GM23248 (cell line): ENCODE data around the gene LIMK1. TPM values are rescaled to one million over a fixed set of nuclear protein-coding genes. Genes with fewer than 3 reads are reported as not detected.
A peak's percentile ranks its signal among the peaks of the same experiment; 100 is the strongest.

Experiments
- DNase-seq: peaks from one replicate; pipeline ENCODE4 v3.0.0-alpha.2; 2015
- H2AFZ ChIP-seq: fragments of 200-600 bp; sonication (generic); 2 replicates; pipeline ENCODE4 v1.6.1; 2016; ENCODE audit warnings: antibody characterized with exemption
- H3F3A ChIP-seq: fragments of 200-600 bp; sonication (generic); 2 replicates; pipeline ENCODE4 v1.6.1; 2016; ENCODE audit warnings: mild to moderate bottlenecking, antibody characterized with exemption, mixed run types; ENCODE audit not compliant: insufficient read depth
- H3K27ac ChIP-seq: fragments of 200-600 bp; sonication (generic); 2 replicates; pipeline ENCODE4 v1.5.1; 2016; ENCODE audit warnings: mild to moderate bottlenecking
- H3K27me3 ChIP-seq: fragments of 200-600 bp; sonication (generic); replicated peaks from 2 replicates; pipeline ENCODE4 v1.6.1; 2016; ENCODE audit warnings: mild to moderate bottlenecking; ENCODE audit not compliant: insufficient read depth
- H3K36me3 ChIP-seq: fragments of 200-600 bp; sonication (generic); 2 replicates; pipeline ENCODE4 v1.6.1; 2016; ENCODE audit warnings: low read depth, mild to moderate bottlenecking
- H3K4me1 ChIP-seq: fragments of 200-600 bp; sonication (generic); 2 replicates; pipeline ENCODE4 v1.6.1; 2016; ENCODE audit warnings: mild to moderate bottlenecking; ENCODE audit not compliant: insufficient read depth
- H3K4me2 ChIP-seq: fragments of 200-600 bp; sonication (generic); one replicate; pipeline ENCODE4 v1.6.1; 2016; ENCODE audit warnings: mild to moderate bottlenecking; ENCODE audit not compliant: unreplicated experiment
- H3K4me3 ChIP-seq: fragments of 200-600 bp; sonication (generic); 2 replicates; pipeline ENCODE4 v1.5.1; 2016; ENCODE audit warnings: mild to moderate bottlenecking
- H3K79me2 ChIP-seq: fragments of 200-600 bp; sonication (generic); 2 replicates; pipeline ENCODE4 v1.6.1; 2016; ENCODE audit warnings: mild to moderate bottlenecking; ENCODE audit not compliant: insufficient read depth
- H3K9ac ChIP-seq: fragments of 200-600 bp; sonication (generic); 2 replicates; pipeline ENCODE4 v1.6.1; 2016; ENCODE audit warnings: mild to moderate bottlenecking
- H3K9me2 ChIP-seq: fragments of 200-600 bp; sonication (generic); 2 replicates; pipeline ENCODE4 v1.6.1; 2016; ENCODE audit warnings: mixed run types, mild to moderate bottlenecking, moderate library complexity; ENCODE audit not compliant: insufficient read depth
- H3K9me3 ChIP-seq: fragments of 200-600 bp; sonication (generic); one replicate; pipeline ENCODE4 v1.6.1; 2017; ENCODE audit warnings: low read depth
- H4K20me1 ChIP-seq: fragments of 200-600 bp; sonication (generic); 2 replicates; pipeline ENCODE4 v1.6.0; 2016; ENCODE audit not compliant: insufficient read depth
- EZH2 ChIP-seq: fragments of 200-600 bp; sonication (generic); IDR thresholded peaks from 2 replicates; pipeline ENCODE4 v1.6.1; 2018; ENCODE audit warnings: antibody characterized with exemption, mild to moderate bottlenecking; ENCODE audit not compliant: insufficient read depth, poor library complexity, severe bottlenecking
- EZH2phosphoT487 ChIP-seq: fragments of 200-600 bp; sonication (generic); IDR thresholded peaks from 2 replicates; pipeline ENCODE4 v1.6.1; 2018; ENCODE audit warnings: antibody characterized with exemption, moderate library complexity, mild to moderate bottlenecking, low read depth; ENCODE audit not compliant: insufficient read depth
- WGBS, 2 experiments: methylation state at CpG; one replicate each; pipeline ENCODE4 v1.1.6; 2015 to 2017; ENCODE audit warnings: low lambda C conversion rate in 2 of 2, low coverage in 1 of 2; ENCODE audit errors: missing lambda C conversion rate in 2 of 2; 5-methylcytosine and 5-hydroxymethylcytosine counted together
- in situ Hi-C: fragments of 300-500 bp; cut with MboI; formaldehyde crosslinking; loops from 2 replicates; pipeline ENCODE4 v1.15.0; 2020
- polyA plus RNA-seq: library from polyadenylated mRNA; unstranded; fragments of >200 nt; fragmentation: Nextera tagmentation; extraction: Ambion mirVana; gene quantifications from 2 replicates; pipeline ENCODE4 v1.2.1, GENCODE V29; 2016
- total RNA-seq: library from RNA; depleted of rRNA; stranded (reverse); fragments of >200 nt; shearing (Covaris generic); gene quantifications from 2 replicates; pipeline ENCODE4 v1.2.3, GENCODE V29; 2014

LIMK1 gene
- total and polyA plus RNA-seq, 2 experiments from 2014 or later = 3.9 to 37.3 TPM

DNA sequence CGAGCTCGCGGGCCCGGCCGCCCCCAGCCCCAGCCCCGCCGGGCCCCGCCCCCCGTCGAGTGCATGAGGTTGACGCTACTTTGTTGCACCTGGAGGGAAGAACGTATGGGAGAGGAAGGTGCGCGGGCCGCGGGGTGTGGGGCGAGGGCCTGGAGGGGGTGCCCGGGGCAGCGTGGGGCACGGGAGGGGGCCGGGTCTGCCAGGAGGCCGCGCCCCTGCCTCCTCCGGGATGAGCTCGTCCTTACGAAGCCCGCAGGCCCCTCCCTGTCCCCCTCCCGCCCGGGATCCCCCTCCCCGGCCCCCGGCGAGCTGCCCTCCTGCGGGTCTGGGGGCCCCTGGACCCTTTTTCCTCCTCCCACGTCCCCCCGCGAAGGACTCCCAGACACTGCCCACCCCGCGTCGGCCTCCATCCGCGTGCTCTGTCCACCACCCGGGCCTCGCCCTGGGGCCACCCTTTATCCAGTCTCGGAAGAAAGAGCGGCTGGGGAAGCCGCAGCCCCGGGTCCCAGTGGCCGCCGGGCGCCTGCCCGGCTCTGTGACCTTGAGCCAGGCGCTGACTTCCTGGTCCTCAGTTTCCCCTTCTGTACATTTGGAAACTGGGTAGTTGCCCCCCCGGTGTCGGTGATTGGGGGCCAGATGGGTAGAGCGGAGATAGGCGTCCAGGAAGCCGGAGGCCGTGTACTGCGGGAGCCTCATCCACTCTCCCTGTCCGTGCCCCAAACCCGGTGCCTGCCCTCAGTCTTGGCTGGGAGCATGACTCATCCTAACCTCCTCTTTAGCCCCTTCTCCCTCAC is 521 bp downstream of the LIMK1 start:
- in situ Hi-C loops = no loop called here
- TF ChIP-seq EZH2 (no peak), EZH2phosphoT487 (no peak)
- Histone ChIP-seq H3K27ac (peak overlapping the region; percentile 74), H3K9me2 (no peaks in the 10 kb centered on the region), H3K4me2 (peak overlapping the region; percentile 93), H3K9ac (peak overlapping the region; percentile 93), H3K4me1 (peaks cover 9% of the 10 kb centered on the region), H3K27me3 (no peaks in the 10 kb centered on the region), H3K36me3 (peaks cover 8% of the 10 kb centered on the region; the same call in 1 of the 2 replicates), H3K9me3 (no peaks in the 10 kb centered on the region), H2AFZ (peak overlapping the region; percentile 81), H3K4me3 (peak overlapping the region; percentile 85), H3K79me2 (peaks cover 17% of the 10 kb centered on the region), H4K20me1 (no peaks in the 10 kb centered on the region), H3F3A (peaks cover 5% of the 10 kb centered on the region)
- 2 to 3% methylated on average over 33 to 55 of the region's 61 CpGs for WGBS, 2 experiments
- peak; percentile 85 for DNase-seq

DNA sequence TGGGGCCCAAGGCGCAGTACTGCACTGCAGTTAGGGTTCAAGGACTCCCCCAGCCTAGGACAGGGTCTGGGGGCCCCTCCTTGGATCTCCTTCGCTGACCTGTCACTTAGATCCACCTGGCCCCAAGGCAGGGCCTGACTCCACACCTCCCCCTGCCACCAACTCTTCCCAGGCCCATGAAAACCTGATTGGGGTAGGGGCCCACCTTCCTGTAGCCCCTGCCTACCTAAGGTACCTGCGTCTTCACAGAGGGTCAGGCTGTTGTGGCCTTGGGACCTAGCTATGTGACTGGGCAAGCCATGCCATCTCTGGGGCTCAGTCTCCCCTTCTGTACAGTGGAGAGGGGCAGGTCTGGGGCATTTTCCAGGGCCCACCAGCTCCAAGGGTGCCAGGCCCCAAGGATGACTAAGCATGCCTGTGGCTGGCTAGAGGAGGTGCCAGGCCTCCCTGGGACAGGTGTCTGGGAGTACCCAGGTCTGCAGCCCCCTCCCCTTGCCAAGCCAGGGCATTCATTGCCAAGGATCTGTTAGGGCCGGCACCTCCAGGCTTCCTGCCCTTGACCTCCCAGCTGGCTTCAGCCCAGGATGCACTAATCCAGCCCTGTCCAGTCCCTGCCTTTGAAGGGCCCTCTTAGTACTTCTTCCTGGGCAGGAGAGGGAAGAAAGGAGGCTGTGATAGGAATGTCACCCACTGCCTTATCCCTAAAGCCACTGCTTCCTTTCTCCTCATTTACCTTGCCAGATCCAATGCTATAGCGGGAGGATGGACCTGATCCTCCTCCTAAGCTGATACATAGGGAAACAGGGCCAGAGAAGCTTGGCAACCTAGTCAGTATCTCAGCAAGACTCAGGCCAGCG is 1.3 kb downstream of the LIMK1 start:
- H2AFZ ChIP-seq = peak overlapping the region; percentile 81
- H3K27me3 ChIP-seq = no peaks in the 10 kb centered on the region
- H3K36me3 ChIP-seq = peaks cover 8% of the 10 kb centered on the region; the same call in 1 of the 2 replicates
- no peak for DNase-seq
- H4K20me1 ChIP-seq = no peaks in the 10 kb centered on the region
- H3K27ac ChIP-seq = peak overlapping the region; percentile 74
- H3K4me1 ChIP-seq = peaks cover 5% of the 10 kb centered on the region; the same call in 1 of the 2 replicates
- H3K9me2 ChIP-seq = no peaks in the 10 kb centered on the region
- H3F3A ChIP-seq = peaks cover 1% of the 10 kb centered on the region; the same call in 1 of the 2 replicates
- H3K9me3 ChIP-seq = no peaks in the 10 kb centered on the region
- in situ Hi-C loops = no loop called here
- TF ChIP-seq EZH2 = no peak
- TF ChIP-seq EZH2phosphoT487 = no peak
- H3K9ac ChIP-seq = peak overlapping the region; percentile 93
- H3K4me3 ChIP-seq = peak overlapping the region; percentile 85
- WGBS, 2 experiments = 41 to 51% methylated on average over 6 of the region's 6 CpGs
- H3K4me2 ChIP-seq = peak overlapping the region; percentile 93
- peaks cover 17% of the 10 kb centered on the region for H3K79me2 ChIP-seq

DNA sequence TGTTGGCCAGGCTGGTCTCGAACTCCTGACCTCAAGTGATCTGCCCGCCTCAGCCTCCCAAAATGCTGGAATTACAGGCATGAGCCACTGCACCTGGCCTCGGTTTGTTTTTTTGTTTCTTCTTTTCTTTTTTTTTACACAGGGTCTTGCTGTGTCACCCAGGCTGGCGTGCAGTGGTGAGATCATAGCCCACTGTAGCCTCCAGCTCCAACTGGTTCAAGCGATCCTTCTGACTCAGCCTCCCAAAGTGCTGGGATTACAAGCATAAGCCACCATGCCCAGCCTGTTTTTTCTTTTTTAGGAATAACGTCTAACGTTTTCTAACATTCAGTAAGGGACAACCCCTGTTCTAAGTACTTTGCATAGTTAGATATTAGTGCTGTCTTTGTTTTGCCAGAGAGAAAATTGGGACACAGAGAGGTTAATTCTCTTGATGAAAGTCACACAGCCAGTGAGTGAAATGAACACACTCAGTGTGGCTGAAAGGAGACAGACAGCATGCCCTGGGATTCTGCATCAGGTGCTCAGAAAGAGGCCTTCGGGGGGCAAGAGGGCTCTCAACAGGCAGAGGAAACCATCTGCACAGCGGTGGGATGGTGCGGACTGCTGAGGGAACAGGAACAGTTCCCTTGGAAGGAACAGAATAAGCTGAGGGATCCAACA is 4.3 kb downstream of the LIMK1 start:
- peaks cover 7% of the 10 kb centered on the region; the same call in 1 of the 2 replicates for H3F3A ChIP-seq
- no peak for TF ChIP-seq EZH2
- no peak for TF ChIP-seq EZH2phosphoT487
- peaks cover 8% of the 10 kb centered on the region; the same call in 1 of the 2 replicates for H3K36me3 ChIP-seq
- 96 to 97% methylated on average over 10 of the region's 10 CpGs for WGBS, 2 experiments
- no peak for DNase-seq
- H3K9me3 ChIP-seq = no peaks in the 10 kb centered on the region
- H3K4me1 ChIP-seq = peaks cover 13% of the 10 kb centered on the region
- no peak overlapping the region for H3K4me3 ChIP-seq
- no peak overlapping the region for H3K27ac ChIP-seq
- in situ Hi-C loops = no loop called here
- H2AFZ ChIP-seq = no peak overlapping the region
- peaks cover 17% of the 10 kb centered on the region for H3K79me2 ChIP-seq
- no peaks in the 10 kb centered on the region for H3K9me2 ChIP-seq
- no peak overlapping the region for H3K9ac ChIP-seq
- no peak overlapping the region for H3K4me2 ChIP-seq
- no peaks in the 10 kb centered on the region for H3K27me3 ChIP-seq
- H4K20me1 ChIP-seq = no peaks in the 10 kb centered on the region

DNA sequence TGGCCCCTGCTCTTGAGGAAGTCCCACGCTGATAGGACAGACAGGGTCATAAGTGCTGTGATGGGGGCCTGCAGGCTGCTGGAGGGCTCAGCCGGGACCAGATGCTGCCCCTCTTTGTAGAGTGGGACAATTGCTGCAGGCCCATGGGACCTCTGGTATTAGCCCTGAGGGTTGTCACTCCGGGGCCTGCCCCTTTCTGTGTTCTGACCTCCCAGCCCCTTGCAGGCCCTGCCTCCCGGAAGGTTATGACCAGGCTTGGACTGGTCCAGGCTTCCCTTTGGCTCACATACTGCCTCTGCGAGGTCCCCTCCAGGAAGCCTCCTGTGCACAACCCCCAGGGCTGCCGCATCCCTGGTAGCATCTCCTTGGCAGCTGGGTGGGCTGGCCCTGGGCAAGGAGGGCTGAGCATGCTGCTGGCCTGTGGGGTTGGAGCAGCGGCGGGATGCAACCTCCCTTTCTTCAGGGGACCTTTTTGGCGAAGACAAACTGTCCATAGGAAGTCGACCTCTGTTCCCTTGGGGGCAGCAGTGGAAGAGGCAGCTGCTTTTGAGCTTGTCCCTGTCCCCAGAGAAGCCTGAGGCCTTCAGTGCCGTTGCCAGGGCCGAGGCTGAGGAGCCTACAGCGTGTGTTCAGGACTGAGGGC is 8.8 kb downstream of the LIMK1 start:
- H3K27ac ChIP-seq = peak overlapping the region; percentile 88; the same call in 1 of the 2 replicates
- no peak for DNase-seq
- H3K9me3 ChIP-seq = no peaks in the 10 kb centered on the region
- in situ Hi-C loops = no loop called here
- H3K9me2 ChIP-seq = no peaks in the 10 kb centered on the region
- no peak overlapping the region for H2AFZ ChIP-seq
- H3F3A ChIP-seq = peaks cover 33% of the 10 kb centered on the region
- no peak overlapping the region for H3K4me2 ChIP-seq
- H4K20me1 ChIP-seq = no peaks in the 10 kb centered on the region
- 62 to 63% methylated on average over 13 of the region's 13 CpGs for WGBS, 2 experiments
- no peak for TF ChIP-seq EZH2phosphoT487
- TF ChIP-seq EZH2 = no peak
- peaks cover 19% of the 10 kb centered on the region for H3K79me2 ChIP-seq
- H3K27me3 ChIP-seq = no peaks in the 10 kb centered on the region
- H3K36me3 ChIP-seq = peaks cover 17% of the 10 kb centered on the region
- H3K4me1 ChIP-seq = peaks cover 30% of the 10 kb centered on the region
- H3K4me3 ChIP-seq = no peak overlapping the region
- peak overlapping the region; percentile 78 for H3K9ac ChIP-seq
